GM18861 (cell line): ENCODE data around the gene NFU1.

ENCODE experiments used
- ATAC-seq: cut with Tn5 transposase; IDR thresholded peaks from one replicate; pipeline ENCODE4 v1.9.1; 2021; ENCODE audit not compliant: unreplicated experiment

NFU1 gene

DNA sequence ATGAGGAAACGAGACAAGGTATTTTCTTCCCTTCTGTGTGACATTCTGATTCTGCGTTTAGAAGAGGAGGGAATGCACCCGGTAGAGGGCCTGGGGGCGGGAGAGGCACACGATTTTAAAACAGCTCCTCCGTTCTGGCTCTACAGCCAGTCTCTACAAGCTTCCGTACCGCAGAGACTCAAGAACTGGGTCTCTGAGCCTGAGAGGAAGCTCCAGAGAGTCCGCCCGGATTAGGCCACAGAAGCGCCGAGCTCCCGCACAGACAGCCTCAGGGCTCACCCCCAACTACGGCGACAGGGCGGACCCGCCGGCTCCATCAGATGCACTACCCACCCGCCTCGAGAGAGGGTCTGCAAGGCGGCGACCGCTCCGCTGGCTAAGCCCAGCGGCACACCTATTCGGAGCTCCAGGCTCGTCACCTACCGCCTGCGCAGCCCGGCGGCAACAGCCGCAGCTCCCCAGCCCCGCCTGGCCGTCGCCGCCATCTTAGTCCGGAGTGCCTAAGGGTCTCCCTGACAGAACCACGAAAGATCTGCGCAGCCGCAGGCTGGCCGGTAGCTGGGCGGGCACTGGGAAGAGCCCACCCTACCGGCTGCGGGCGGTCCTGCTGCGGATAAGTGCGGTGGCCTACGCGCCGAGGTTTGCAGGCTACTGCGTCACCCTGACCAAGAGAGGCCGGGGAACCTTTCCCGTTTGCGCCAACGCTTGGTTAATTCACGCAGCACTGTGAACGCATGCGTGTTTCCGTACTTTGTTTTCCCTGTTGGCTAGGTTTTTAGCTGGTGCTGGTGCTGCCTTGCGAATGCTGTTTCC is at the start of gene NFU1:
Gene NFU1 (minus strand): TSS at position 498 of the 813 bp plus-strand sequence. CDS start 13 bp downstream, at position 485.
- ATAC-seq: peak; percentile 96

DNA sequence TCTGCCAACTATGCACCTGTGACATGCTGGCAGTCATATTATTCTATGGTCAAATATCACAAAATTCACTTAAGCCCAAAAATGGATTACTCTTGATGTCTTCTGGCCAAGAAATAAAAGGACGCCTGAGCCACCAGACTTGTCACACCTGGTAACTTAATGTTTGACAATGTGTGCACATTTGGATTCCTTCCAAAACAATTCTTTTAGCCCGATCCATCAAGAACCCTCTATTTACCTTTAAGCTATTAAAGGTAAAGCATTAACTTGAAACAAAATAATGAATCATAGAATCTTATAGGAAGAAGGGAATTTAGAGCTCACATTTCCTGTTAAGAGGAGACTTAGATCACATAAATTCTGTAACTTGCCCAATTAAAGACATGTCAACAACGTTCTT is 46.5 kb upstream of the NFU1 start:
- ATAC-seq: no peak

DNA sequence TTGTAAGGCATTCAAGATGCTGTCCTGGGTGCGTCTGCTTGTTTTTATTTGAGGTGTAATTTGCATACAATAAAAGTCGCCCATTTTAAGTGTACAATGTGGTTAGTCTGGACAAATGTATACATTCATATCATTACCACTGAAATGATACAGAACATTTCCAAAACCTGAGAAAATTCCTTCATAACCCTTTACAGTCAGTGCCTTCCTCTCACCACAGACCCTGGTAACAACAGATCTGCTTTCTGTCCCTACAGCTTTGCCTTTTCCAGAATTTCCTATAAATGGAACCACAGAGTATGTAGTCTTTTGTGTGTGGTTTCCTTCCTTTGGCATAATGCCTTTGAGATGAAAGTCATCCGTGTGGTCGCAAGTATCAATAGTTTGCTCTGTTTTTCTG is 45.8 kb upstream of the NFU1 start:
- no peak for ATAC-seq

DNA sequence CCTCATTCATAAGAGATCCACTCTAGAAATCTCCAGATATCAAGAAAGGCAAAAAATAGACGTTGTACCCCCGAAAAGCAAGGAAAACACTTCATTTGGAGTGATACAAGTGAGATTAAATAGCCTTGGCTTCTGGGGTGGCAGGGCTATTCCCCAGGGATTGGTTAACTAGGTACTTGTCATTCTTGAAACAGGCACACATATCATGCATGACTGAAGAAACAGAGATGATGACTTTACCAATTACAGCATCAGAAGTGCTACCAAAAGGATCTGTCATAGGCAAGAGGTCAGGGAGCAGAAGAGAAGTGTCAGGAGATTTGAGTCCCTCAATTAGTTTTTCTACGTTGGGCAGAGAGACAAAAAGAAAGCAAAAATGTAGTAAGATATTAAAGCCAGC is 45.2 kb upstream of the NFU1 start:
- ATAC-seq: no peak

DNA sequence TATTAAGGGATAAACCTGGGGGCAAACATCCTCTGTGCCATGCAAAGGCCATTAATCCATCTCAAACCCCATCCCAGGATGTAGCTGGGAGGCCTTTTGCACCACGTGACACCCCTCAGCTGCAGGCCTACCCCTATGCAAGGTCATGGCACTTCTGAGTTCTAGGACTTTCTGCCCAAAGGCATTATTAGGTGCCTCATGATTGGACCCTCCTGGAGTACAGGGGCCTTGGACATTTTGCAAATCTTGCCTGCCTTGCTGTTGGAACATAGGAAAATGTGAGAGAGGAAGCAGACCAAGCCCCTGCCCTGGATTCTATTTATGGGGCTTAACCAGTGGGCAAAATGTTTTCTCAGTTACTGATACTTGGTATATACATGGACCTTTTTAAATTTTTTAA is 44.2 kb upstream of the NFU1 start:
- no peak for ATAC-seq

DNA sequence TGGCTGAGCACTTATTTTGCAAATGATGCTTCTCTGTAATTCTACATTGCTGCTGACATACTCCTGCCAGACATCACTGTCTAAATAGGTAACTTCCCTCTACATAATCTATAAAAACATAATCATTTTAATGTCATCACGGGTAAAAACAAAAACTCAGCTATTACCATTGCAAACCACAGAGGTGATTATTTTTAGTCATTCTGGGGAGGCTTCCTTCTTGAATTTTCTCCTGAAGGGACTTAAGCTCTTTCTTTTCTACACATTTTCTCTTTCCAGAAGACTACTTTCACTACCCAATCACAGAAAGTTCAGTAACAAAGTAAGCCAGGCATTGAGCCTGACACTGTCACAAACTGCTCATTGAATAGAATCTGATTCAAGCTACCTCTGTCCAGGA is 40.4 kb upstream of the NFU1 start:
- no peak for ATAC-seq

DNA sequence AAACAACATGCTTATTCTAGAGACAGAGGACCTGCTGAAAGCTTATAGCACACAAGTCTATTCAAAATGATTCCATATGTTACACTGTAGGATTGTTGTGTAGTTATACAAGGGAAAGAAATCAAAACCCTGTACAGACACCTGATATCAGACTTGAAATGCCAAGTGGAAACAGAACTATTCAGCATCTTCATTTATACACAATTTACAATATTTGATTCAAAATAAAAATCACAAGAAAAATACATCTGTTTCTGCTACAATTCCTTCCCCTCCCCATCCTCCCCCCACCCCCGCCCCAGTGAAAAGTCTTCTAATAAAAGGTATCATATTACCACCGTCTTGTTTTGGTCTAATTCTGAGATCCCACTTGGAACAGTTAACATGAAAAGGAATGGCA is 37.5 kb upstream of the NFU1 start:
- no peak for ATAC-seq

DNA sequence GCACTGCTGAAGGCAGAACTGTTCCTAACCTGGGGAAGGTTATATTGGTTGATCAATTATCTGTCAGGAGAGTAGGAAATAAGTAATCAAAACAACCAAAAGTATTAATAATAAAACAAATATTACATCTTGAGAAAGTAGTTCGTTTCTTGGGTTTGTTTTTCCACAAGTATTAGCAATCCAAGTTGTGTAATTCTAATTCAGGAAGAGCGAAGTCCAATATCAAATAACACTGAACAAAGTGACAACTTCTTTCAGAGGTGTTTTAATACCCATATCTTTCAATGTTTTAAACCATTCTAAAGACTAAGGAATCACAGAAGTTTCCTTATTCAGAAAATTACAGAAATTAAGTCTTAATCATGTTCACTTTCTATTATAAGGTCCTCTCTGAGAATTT is 34.6 kb upstream of the NFU1 start:
- no peak for ATAC-seq

DNA sequence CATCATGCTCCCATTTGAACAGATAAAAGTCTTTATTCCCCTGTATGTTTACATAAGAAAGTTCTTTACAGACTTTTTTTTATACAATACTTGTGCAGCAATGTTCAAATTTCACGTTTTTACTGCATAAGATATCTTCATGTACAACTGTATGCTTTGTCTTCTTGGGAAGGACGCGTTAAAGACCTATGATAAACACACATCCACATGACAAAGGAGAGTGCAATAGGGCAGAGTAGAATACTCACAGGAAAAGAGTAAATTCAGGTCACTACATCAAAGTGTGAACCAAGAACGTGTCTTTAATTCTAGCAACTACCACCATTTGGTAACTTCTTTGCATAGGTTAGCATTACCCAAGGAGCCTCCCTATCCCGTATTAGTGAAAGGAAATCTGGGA is 33.7 kb upstream of the NFU1 start:
- no peak for ATAC-seq

DNA sequence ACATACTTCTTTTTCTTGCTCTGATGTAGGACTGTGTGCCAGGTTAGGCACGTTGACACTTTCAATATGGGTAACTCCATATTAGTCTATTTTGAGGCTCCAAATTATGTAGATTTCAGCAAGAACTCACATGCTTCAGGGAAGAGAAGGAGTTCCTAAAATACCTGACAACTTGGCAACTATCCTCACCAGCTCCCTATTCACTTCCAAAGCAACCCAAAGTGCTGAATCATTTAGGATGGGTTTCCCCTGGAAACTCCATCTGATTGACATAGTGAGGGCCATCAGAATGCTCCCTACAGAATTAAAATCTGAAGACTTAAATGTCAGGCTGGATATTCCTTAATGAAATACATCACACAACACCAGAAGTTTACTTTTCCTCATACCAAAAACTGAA is 32.5 kb upstream of the NFU1 start:
- ATAC-seq: no peak

DNA sequence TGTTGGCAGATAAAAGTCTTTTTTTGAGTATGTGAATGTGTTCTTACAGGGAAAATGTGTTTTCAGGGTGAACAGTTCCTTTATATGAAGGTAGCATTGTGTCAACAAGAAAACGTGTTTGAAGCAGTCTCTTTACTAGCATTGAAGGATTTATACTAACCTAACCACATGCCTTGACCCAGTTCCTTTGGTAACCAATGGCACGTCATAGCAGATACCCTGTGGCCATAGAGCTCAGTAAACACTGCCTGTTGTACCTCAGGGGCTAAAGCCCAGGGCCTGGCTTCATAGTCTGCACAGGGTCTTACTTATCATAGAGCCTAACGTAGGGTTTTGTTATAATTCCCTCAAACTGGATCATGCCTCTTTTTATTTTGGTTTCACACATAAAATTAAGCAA is 32.1 kb upstream of the NFU1 start:
- ATAC-seq: no peak

DNA sequence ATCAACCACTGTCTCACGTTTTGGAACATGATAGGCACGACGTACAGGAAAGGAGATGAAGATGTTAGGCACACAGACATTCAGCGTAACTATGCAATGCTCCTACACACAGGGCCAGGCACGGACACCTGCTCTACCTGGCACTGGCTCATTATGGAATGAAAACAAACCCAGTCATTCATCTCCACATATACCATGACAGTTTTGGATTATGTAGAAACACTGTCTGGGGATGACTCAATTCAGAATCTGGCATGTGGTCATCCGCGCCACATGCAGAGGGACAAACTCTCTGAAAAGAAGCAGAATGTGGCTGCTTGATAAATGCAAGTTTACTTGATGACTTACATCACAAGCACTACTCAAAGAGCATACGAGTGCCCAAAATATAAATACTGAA is 29.5 kb upstream of the NFU1 start:
- no peak for ATAC-seq

DNA sequence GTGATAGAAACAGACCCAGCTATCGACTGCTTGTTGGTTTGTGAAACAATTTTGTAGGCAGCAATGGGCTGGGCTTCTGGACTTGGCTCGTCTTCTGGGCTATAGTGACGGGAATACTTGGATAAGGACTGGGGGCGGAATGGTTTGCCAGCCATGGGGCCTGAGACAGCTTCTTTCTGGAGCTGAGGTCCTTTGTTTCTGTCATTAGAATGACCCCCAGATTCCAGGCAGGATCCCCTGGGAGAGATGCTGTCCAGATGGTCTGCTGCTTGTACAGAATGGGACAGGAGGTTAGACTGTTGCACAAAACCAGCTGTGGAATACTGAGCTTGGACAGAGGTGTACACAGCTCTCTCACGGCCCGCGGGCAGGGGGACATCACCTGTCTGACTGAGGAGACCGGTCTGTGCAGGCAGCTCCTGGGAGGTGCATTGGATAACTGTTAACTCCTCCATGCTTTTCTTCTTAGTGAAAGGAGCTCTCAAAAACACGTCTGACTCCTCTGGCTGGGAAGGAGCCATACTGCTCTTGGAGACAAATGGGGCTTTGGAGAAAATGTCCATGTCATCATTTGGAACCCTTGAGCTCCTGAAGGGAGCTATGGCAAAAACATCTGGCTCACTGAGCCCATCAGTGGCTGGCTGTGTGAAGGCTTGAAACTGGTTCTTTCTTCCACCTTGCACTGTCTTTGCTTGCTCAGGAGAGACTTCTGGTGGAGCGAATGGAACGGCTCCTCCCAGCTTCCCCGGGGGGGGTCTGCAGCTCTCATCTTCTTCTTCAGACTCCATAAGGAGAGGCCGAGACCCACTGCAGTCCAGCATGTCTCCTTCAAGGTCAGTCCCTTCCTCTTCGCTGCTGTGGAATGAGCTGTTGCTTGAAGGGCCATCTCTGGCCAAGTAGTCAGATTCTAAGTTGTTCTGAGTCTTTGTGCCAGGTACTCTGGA is 28.6 kb upstream of the NFU1 start:
- no peak for ATAC-seq

DNA sequence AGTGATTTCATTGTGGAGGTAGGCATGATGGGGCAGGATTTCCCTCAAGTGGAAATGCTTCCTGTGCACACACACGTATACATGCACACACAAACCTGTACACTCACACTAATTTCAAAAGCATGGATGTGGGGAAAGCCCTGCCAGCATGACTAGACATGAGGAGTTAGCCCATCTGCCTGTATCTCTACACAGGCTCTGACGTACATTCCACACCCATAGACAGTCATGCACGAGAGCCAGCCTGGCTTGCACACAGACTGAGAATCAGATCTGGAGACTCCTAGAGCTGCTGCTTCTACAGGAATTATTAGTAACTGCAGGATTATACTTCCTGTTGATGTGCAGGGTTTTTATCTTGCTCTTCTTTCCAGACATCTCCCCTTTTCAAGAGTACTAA is 27.3 kb upstream of the NFU1 start:
- ATAC-seq: no peak

DNA sequence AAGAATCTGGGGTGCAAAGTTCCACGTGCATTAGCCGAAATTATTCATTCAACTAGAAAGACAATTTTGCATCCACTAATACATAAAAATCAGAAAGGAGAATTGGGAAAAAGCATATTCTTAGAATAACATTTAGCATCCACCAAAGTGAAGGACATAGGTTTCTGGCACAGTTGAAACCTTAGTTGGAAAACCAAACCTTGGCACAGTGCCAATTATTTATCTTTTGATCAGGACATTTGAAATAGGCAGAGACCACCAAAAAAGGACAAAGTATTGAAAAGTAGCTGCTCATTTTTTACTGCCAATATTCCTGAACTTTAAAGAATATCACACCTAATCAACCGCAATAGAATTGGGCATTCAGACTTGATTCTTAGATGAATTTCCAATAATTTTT is 25.5 kb upstream of the NFU1 start:
- no peak for ATAC-seq

DNA sequence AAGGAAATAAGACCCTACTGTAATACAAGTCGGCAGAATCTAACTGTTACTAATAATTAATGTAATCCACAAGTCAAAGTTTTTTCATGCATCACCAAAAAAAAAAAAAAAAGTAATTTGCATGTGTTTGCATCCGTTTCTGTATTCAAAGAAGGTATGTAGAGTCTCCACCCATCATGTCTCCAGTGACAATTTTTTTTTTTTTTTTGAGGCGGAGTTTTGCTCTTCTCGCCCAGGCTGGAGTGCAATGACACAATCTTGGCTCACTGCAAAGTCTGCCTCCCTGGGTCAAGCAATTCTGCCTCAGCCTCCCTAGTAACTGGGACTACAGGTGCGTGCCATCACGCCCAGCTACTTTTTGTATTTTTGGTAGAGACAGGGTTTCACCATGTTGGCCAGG is 24.2 kb upstream of the NFU1 start:
- no peak for ATAC-seq

DNA sequence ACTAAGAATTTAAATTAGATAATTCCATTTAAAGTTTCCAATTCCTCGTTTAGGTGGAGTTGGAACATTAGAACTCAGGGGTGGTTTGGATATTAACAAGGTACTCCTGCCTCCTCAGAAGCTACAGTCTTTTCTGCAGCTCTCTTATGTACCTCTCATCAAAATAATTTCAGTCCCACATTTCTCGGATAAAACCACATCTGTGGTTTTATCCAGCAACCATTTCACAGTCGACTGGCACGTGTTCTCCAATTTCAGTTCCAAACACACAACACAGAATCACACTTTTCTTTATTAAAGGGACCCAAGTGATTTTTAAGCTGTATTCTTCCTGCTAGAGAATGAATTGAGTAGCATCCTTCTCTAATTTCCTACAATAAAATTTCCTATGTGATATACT is 22.7 kb upstream of the NFU1 start:
- no peak for ATAC-seq

DNA sequence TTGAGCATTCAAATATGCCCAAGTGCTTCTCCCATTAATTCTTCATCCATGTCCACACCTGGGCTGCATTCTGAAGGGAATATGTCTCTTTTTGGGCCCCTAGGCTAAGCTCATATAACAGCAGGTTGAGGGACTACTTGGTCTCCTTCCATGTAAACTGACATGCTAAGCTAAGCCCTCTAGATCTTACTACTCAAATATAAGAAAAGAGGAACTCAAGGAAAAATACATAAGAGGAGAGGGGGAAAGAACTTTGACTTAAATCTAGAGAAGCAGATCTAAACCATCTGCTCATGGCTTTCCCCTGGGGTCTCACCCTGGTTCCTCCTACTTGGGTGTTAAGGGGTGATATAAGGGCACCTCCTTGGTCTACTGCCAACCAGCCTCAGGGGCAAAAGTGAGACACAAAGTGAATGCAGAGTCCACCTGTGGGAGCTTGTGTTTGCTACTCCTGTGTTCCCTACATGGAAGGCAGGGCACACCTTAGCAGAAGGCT is 19.8 kb upstream of the NFU1 start:
- ATAC-seq: no peak

DNA sequence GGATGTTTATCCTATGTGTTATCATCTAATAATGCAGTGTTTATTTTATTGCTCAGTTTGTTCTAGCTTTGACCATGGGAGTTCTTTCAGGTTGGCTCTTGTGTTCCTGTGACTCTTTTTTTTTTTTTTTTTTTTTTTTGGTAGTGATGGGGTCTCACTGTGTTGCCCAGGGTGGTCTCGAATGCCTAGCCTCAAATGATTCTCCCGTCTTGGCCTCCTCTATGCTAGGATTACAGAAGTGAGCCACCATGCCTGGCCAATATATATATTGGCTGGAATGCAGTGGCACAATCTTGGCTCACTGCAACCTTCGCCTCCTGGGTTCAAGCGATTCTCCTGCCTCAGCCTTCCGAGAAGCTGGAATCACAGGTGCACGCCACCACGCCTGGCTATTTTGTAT is 18.9 kb upstream of the NFU1 start:
- no peak for ATAC-seq

DNA sequence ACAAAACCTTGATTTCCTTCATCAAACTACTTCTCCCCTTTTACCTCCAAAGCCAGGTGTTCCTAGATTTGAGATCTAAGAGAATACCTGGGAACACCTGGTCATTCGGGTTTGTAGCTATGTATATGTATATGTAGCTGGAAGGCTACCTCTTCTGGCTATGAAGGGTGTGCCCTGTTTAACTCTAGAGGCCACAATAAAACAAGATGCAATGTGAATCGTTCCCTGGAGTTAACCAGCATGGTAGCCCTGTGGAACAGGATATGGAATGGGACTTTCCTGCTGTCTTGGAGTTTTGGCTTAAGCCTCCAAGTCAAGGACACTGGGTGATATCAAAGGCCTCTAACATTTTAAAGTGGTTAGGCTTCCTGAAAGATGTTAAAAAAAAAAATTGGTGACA is 17.7 kb upstream of the NFU1 start:
- ATAC-seq: no peak

DNA sequence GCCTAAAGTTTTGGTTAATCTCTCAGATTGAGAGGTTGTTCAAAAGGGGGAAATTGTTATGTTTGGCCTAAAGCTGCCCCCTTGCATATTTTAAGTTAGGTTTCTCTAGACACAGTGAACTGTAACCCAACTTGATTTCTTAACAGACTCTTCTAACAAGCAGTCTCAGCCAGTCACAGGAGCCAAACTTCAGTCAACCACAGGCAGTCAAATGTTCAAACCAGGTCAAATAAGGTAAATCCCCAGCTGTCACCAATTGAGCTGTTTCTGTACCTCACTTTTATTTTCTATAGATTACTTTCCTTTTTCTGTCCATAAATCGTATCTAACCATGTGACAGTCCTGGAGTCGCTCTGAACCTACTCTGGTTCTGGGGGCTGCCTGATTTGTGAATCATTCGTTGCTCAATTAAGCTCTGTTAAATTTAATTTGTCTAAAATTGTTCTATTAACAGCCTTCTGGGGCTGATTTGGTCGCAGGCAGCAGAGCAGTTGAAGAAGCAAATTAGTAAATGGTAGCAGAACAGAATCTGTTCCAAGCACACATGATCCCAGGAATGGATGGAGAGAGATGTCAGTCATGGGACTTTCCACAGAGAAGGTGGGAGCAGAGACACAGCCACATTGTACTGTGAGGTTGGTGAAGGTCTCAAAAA is 16.4 kb upstream of the NFU1 start:
- ATAC-seq: peak; percentile 83

DNA sequence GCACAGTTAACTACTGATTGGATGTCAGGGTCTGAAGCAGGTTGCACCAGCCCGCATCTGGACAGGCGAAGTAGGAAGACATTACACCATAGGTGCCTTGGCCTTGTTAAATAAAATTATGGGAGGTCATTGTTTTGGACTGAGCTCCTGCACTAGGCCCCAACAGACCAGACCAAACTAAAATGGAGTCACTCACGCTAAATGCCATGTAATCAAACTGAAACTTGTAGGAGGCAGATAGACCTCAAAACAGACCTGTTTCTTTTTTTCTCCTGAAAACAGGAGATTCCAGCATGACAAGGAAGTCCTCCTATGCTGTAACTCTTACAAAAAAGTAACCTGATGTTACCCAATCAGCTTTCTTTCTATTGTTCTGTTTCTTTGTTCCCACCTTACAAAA is 15.5 kb upstream of the NFU1 start:
- no peak for ATAC-seq
